ENCODE results near the gene GPT2.

Gene GPT2

GRCh38 chr16:46889942-46890300, 5.8 kb downstream of the GPT2 start:
- no peak overlapping the region for H3K4me3 ChIP-seq (ENCODE audit: low read depth, low read length)
- no peak for DNase-seq (ENCODE audit: low read depth)
- TF ChIP-seq CTCF (IDR thresholded peaks at IDR 0.05; ENCODE audit: insufficient read depth, low read depth, low read length, missing control alignments): no peak

- H3K4me3 ChIP-seq (ENCODE audit: low read depth, low read length): no peak overlapping the region
- TF ChIP-seq CTCF (IDR thresholded peaks at IDR 0.05; ENCODE audit: insufficient read depth, low read depth, low read length, missing control alignments): no peak
- no peak for DNase-seq (ENCODE audit: low read depth)
Observed at GRCh38 chr16:46891910-46892309, 7.7 kb downstream of the GPT2 start.

- TF ChIP-seq CTCF (IDR thresholded peaks at IDR 0.05; ENCODE audit: insufficient read depth, low read depth, low read length, missing control alignments): no peak
- DNase-seq (ENCODE audit: low read depth): no peak
- H3K4me3 ChIP-seq (ENCODE audit: low read depth, low read length): no peak overlapping the region
Observed at GRCh38 chr16:46894036-46894672, 10.0 kb downstream of the GPT2 start.

GRCh38 chr16:46895399-46896313, 11.5 kb downstream of the GPT2 start:
- DNase-seq (ENCODE audit: low read depth): no peak
- TF ChIP-seq CTCF (IDR thresholded peaks at IDR 0.05; ENCODE audit: insufficient read depth, low read depth, low read length, missing control alignments): no peak

GRCh38 chr16:46896314-46896968, 12.3 kb downstream of the GPT2 start:
- no peak for TF ChIP-seq CTCF (IDR thresholded peaks at IDR 0.05; ENCODE audit: insufficient read depth, low read depth, low read length, missing control alignments)
- H3K4me3 ChIP-seq (ENCODE audit: low read depth, low read length): no peak overlapping the region
- no peak for DNase-seq (ENCODE audit: low read depth)

More at GRCh38 chr16:46895399-46896313, 11.5 kb downstream of the GPT2 start:
- no peak overlapping the region for H3K4me3 ChIP-seq (ENCODE audit: low read depth, low read length)

- H3K4me3 ChIP-seq (ENCODE audit: low read depth, low read length): no peak overlapping the region
- no peak for DNase-seq (ENCODE audit: low read depth)
- TF ChIP-seq CTCF (IDR thresholded peaks at IDR 0.05; ENCODE audit: insufficient read depth, low read depth, low read length, missing control alignments): no peak
Observed at GRCh38 chr16:46897471-46897870, 13.3 kb downstream of the GPT2 start.

Data from GM12865 (cell line).